ENCODE results near the gene KLHL2.
"Not testable (repeated sequence)": the region's sequence is repeated elsewhere in the genome, so short reads cannot be mapped to it uniquely, and the experiment has no call there.

KLHL2 gene

GRCh38 chr4:165254771-165255170 lies 47.4 kb downstream of the KLHL2 start:
- H3K27ac ChIP-seq (ENCODE audit: low read depth, low read length); H3K36me3 ChIP-seq (ENCODE audit: control insufficient read depth in 1 of 2, insufficient read depth in 2 of 2, low read length in 2 of 2): not testable (repeated sequence)

DNA sequence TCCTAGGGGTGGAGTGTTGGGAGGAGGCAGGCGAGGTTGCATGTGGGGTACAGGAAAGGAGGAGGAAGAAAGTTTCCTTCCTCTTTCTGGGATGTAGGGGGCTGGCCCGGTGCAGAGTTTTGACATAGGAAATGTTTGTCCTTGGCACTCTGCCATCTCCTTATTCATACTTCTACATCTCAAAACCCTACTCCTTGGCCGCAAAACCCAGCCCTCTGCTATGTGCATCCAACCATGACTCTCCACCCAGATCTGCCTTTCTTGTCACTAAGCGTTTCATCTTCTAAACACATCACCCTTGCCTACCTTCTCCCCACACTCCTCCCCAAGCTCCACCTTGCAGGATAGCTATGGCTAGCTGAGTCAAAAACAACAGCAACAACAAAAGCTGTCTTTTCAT lies 48.1 kb downstream of the KLHL2 start:
- not testable (repeated sequence) for H3K27ac ChIP-seq (ENCODE audit: low read depth, low read length); H3K9ac ChIP-seq (ENCODE audit: low read depth in 1 of 2, low read length in 2 of 2); H3K4me3 ChIP-seq (ENCODE audit: low read depth in 1 of 2, low read length in 2 of 2); H3K9me3 ChIP-seq (ENCODE audit: control insufficient read depth in 1 of 2, low read length in 2 of 2); H3K36me3 ChIP-seq (ENCODE audit: control insufficient read depth in 1 of 2, insufficient read depth in 2 of 2, low read length in 2 of 2); H3K4me1 ChIP-seq (ENCODE audit: control insufficient read depth in 1 of 2, insufficient read depth in 2 of 2, low read length in 2 of 2); H3K27me3 ChIP-seq (ENCODE audit: control insufficient read depth in 1 of 2, insufficient read depth in 2 of 2, low read length in 2 of 2)

More at GRCh38 chr4:165254771-165255170, 47.4 kb downstream of the KLHL2 start:
- not testable (repeated sequence) for H3K4me3 ChIP-seq (ENCODE audit: low read depth in 1 of 2, low read length in 2 of 2); H3K9ac ChIP-seq (ENCODE audit: low read depth in 1 of 2, low read length in 2 of 2); H3K9me3 ChIP-seq (ENCODE audit: control insufficient read depth in 1 of 2, low read length in 2 of 2); H3K27me3 ChIP-seq (ENCODE audit: control insufficient read depth in 1 of 2, insufficient read depth in 2 of 2, low read length in 2 of 2); H3K4me1 ChIP-seq (ENCODE audit: control insufficient read depth in 1 of 2, insufficient read depth in 2 of 2, low read length in 2 of 2)

DNA sequence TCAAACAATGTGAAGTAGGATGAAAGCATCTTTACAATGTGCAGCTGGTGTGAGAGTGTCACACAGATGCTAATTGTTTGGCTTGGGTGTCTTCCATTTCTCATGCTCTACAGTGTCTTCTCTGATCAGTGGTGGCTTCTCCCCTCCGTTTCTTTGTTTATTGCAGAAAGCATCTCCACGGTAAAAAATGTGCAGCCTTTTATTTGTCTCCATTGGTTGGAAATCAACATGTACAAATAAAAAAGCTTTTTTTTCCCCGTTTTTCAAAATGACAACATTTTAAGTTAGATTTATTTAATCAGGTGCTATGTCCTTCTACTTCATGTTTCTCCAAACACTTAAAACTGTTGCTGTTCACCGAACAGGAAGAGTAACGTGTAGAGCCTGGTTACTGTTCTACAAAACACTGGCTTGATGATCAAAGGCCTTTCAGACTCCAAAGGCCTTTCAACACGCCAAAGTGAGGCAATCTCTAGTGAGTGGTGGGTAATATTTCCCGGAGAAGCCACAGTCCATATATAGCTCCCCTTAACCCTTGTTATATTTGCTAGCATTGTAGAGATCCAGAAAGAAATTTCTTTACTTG lies 48.8 kb downstream of the KLHL2 start:
- H3K36me3 ChIP-seq (ENCODE audit: control insufficient read depth in 1 of 2, insufficient read depth in 2 of 2, low read length in 2 of 2); H3K9me3 ChIP-seq (ENCODE audit: control insufficient read depth in 1 of 2, low read length in 2 of 2); H3K9ac ChIP-seq (ENCODE audit: low read depth in 1 of 2, low read length in 2 of 2); H3K4me3 ChIP-seq (ENCODE audit: low read depth in 1 of 2, low read length in 2 of 2); H3K27ac ChIP-seq (ENCODE audit: low read depth, low read length); H3K27me3 ChIP-seq (ENCODE audit: control insufficient read depth in 1 of 2, insufficient read depth in 2 of 2, low read length in 2 of 2); H3K4me1 ChIP-seq (ENCODE audit: control insufficient read depth in 1 of 2, insufficient read depth in 2 of 2, low read length in 2 of 2): not testable (repeated sequence)

DNA sequence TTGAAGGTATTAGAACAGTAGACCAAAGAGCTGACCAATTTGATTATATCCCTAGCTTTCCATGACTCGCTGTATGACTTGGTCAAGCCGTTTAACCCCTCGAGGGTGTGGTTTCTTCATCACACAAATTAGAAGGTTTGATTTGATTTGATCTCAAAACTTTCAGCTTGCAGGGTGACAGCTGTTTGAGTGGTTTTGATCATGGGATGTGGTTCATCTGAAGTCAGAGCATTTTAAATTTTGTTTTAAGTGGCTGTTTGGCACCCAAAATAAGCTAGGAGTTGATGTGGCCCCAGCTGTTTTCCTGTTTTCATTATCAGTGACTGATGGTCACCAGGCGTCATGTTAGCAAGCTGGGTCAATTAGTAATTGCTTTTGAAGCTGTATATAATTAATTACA lies 52.4 kb downstream of the KLHL2 start:
- H3K9ac ChIP-seq (ENCODE audit: low read depth in 1 of 2, low read length in 2 of 2); H3K4me1 ChIP-seq (ENCODE audit: control insufficient read depth in 1 of 2, insufficient read depth in 2 of 2, low read length in 2 of 2); H3K27me3 ChIP-seq (ENCODE audit: control insufficient read depth in 1 of 2, insufficient read depth in 2 of 2, low read length in 2 of 2); H3K4me3 ChIP-seq (ENCODE audit: low read depth in 1 of 2, low read length in 2 of 2); H3K9me3 ChIP-seq (ENCODE audit: control insufficient read depth in 1 of 2, low read length in 2 of 2); H3K27ac ChIP-seq (ENCODE audit: low read depth, low read length); H3K36me3 ChIP-seq (ENCODE audit: control insufficient read depth in 1 of 2, insufficient read depth in 2 of 2, low read length in 2 of 2): not testable (repeated sequence)

DNA sequence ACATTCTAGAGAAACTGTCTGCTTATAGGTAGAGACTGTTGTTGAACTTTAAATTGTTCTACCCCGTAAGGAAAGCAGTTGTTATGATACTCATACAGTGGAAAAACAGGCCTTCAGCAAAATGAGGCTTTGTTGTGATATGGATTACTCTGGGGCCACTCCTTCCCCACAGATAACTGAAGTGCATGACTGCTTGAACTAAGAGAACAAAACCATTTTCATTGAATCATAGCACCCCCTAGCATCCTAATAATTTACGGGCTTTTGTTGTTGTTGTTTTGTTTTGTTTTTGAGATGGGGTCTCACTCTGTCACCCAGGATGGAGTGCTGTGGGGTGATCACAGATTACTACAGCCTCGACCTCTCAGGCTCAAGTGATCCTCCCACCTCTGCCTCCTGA lies 54.9 kb downstream of the KLHL2 start:
- not testable (repeated sequence) for H3K27me3 ChIP-seq (ENCODE audit: control insufficient read depth in 1 of 2, insufficient read depth in 2 of 2, low read length in 2 of 2); H3K4me1 ChIP-seq (ENCODE audit: control insufficient read depth in 1 of 2, insufficient read depth in 2 of 2, low read length in 2 of 2); H3K9me3 ChIP-seq (ENCODE audit: control insufficient read depth in 1 of 2, low read length in 2 of 2); H3K4me3 ChIP-seq (ENCODE audit: low read depth in 1 of 2, low read length in 2 of 2); H3K9ac ChIP-seq (ENCODE audit: low read depth in 1 of 2, low read length in 2 of 2); H3K27ac ChIP-seq (ENCODE audit: low read depth, low read length); H3K36me3 ChIP-seq (ENCODE audit: control insufficient read depth in 1 of 2, insufficient read depth in 2 of 2, low read length in 2 of 2)

GRCh38 chr4:165263466-165263865 lies 56.1 kb downstream of the KLHL2 start:
- H3K27me3 ChIP-seq (ENCODE audit: control insufficient read depth in 1 of 2, insufficient read depth in 2 of 2, low read length in 2 of 2); H3K36me3 ChIP-seq (ENCODE audit: control insufficient read depth in 1 of 2, insufficient read depth in 2 of 2, low read length in 2 of 2); H3K4me3 ChIP-seq (ENCODE audit: low read depth in 1 of 2, low read length in 2 of 2); H3K9ac ChIP-seq (ENCODE audit: low read depth in 1 of 2, low read length in 2 of 2); H3K9me3 ChIP-seq (ENCODE audit: control insufficient read depth in 1 of 2, low read length in 2 of 2); H3K4me1 ChIP-seq (ENCODE audit: control insufficient read depth in 1 of 2, insufficient read depth in 2 of 2, low read length in 2 of 2); H3K27ac ChIP-seq (ENCODE audit: low read depth, low read length): not testable (repeated sequence)

GRCh38 chr4:165269931-165270330 lies 62.6 kb downstream of the KLHL2 start:
- H3K9ac ChIP-seq (ENCODE audit: low read depth in 1 of 2, low read length in 2 of 2); H3K4me3 ChIP-seq (ENCODE audit: low read depth in 1 of 2, low read length in 2 of 2); H3K27me3 ChIP-seq (ENCODE audit: control insufficient read depth in 1 of 2, insufficient read depth in 2 of 2, low read length in 2 of 2); H3K36me3 ChIP-seq (ENCODE audit: control insufficient read depth in 1 of 2, insufficient read depth in 2 of 2, low read length in 2 of 2); H3K27ac ChIP-seq (ENCODE audit: low read depth, low read length); H3K9me3 ChIP-seq (ENCODE audit: control insufficient read depth in 1 of 2, low read length in 2 of 2); H3K4me1 ChIP-seq (ENCODE audit: control insufficient read depth in 1 of 2, insufficient read depth in 2 of 2, low read length in 2 of 2): not testable (repeated sequence)

DNA sequence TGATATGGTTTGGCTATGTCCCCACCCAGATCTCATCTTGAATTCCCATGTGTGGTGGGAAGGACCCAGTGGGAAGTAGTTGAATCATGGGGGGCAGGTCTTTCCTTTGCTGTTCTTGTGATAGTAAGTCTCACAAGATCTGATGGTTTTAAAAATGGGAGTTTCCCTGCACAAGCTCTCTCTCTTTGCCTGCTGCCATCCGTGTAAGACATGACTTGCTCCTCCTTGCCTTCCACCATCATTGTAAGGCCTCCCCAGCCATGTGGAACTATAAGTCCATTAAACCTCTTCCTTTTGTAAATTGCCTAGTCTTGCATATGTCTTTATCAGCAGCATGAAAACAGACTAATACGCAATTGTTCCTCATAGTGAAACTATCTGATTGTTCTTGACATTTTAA lies 66.1 kb downstream of the KLHL2 start:
- H3K9ac ChIP-seq (ENCODE audit: low read depth in 1 of 2, low read length in 2 of 2); H3K27me3 ChIP-seq (ENCODE audit: control insufficient read depth in 1 of 2, insufficient read depth in 2 of 2, low read length in 2 of 2); H3K36me3 ChIP-seq (ENCODE audit: control insufficient read depth in 1 of 2, insufficient read depth in 2 of 2, low read length in 2 of 2); H3K4me3 ChIP-seq (ENCODE audit: low read depth in 1 of 2, low read length in 2 of 2); H3K27ac ChIP-seq (ENCODE audit: low read depth, low read length); H3K4me1 ChIP-seq (ENCODE audit: control insufficient read depth in 1 of 2, insufficient read depth in 2 of 2, low read length in 2 of 2); H3K9me3 ChIP-seq (ENCODE audit: control insufficient read depth in 1 of 2, low read length in 2 of 2): not testable (repeated sequence)

- H3K9me3 ChIP-seq (ENCODE audit: control insufficient read depth in 1 of 2, low read length in 2 of 2); H3K27me3 ChIP-seq (ENCODE audit: control insufficient read depth in 1 of 2, insufficient read depth in 2 of 2, low read length in 2 of 2); H3K9ac ChIP-seq (ENCODE audit: low read depth in 1 of 2, low read length in 2 of 2); H3K36me3 ChIP-seq (ENCODE audit: control insufficient read depth in 1 of 2, insufficient read depth in 2 of 2, low read length in 2 of 2); H3K4me3 ChIP-seq (ENCODE audit: low read depth in 1 of 2, low read length in 2 of 2); H3K27ac ChIP-seq (ENCODE audit: low read depth, low read length); H3K4me1 ChIP-seq (ENCODE audit: control insufficient read depth in 1 of 2, insufficient read depth in 2 of 2, low read length in 2 of 2): not testable (repeated sequence)
Measured at GRCh38 chr4:165275357-165275756, 68.0 kb downstream of the KLHL2 start.

- not testable (repeated sequence) for H3K4me3 ChIP-seq (ENCODE audit: low read depth in 1 of 2, low read length in 2 of 2); H3K27me3 ChIP-seq (ENCODE audit: control insufficient read depth in 1 of 2, insufficient read depth in 2 of 2, low read length in 2 of 2); H3K4me1 ChIP-seq (ENCODE audit: control insufficient read depth in 1 of 2, insufficient read depth in 2 of 2, low read length in 2 of 2); H3K9me3 ChIP-seq (ENCODE audit: control insufficient read depth in 1 of 2, low read length in 2 of 2); H3K27ac ChIP-seq (ENCODE audit: low read depth, low read length); H3K9ac ChIP-seq (ENCODE audit: low read depth in 1 of 2, low read length in 2 of 2); H3K36me3 ChIP-seq (ENCODE audit: control insufficient read depth in 1 of 2, insufficient read depth in 2 of 2, low read length in 2 of 2)
Measured at GRCh38 chr4:165279531-165279930, 72.2 kb downstream of the KLHL2 start.

GRCh38 chr4:165284697-165285096 lies 77.3 kb downstream of the KLHL2 start:
- H3K27me3 ChIP-seq (ENCODE audit: control insufficient read depth in 1 of 2, insufficient read depth in 2 of 2, low read length in 2 of 2); H3K4me3 ChIP-seq (ENCODE audit: low read depth in 1 of 2, low read length in 2 of 2); H3K27ac ChIP-seq (ENCODE audit: low read depth, low read length); H3K9me3 ChIP-seq (ENCODE audit: control insufficient read depth in 1 of 2, low read length in 2 of 2); H3K9ac ChIP-seq (ENCODE audit: low read depth in 1 of 2, low read length in 2 of 2); H3K4me1 ChIP-seq (ENCODE audit: control insufficient read depth in 1 of 2, insufficient read depth in 2 of 2, low read length in 2 of 2); H3K36me3 ChIP-seq (ENCODE audit: control insufficient read depth in 1 of 2, insufficient read depth in 2 of 2, low read length in 2 of 2): not testable (repeated sequence)
